T-helper 2 cell treated with Interferon-gamma antibody and Interleukin-4, amounts not matched to agents 100 ng/mL and 5 ng/mL, for 36 hours (primary cell): ENCODE measurements around the gene RAI14. TPM values are rescaled to one million over a fixed set of nuclear protein-coding genes. Genes with fewer than 3 reads are reported as not detected.

Source experiments
- intact Hi-C: fragments of 100-400 bp; cut with micrococcal nuclease; formaldehyde crosslinking; loops from one replicate; pipeline ENCODE4 v1.15.1; 2023
- total RNA-seq: library from RNA; stranded (reverse); gene quantifications from 2 replicates; pipeline ENCODE4 v1.2.3, GENCODE V29; 2022

Gene RAI14
- total RNA-seq, 1 donor from 2014 or later: 1.2 TPM

DNA sequence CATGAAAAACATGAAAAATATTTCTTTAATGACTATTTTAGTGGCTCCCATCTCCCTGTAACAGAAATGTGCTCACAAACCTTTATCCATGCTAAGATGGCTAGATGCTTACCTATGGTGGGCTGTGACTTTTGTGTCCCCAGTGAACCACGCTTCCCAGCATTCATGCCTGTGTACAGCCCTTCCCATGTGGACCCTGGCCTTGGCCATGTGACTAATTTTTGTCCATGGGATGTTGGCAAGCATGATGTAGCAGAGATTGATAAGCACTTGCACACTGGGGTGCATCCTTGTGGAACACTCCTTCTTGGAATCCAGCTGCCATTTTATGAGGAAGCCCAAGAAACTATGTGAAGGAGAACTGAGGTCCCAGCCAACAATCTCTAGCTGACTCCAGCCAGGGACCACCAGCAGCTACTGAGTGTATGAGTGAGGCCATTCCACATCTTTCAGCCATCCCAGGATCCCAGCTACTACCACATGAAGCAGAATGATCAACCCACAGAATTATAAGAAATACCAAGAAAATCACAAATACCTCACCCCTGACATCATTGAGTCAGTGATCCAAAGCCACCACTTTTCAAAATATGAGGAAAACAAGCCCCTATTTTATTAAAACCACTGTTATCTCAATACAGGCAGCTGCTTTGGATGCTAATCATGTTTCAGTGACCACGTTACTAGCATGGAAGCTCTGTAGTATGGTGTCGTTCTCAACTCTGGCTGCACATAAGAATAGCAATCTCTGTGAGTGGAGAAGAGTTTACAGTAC lies 16.1 kb upstream of the RAI14 start:
- intact Hi-C loops: no loop called here

GRCh38 chr5:34648039-34648839 lies 7.9 kb upstream of the RAI14 start:
- intact Hi-C loops: no loop called here

DNA sequence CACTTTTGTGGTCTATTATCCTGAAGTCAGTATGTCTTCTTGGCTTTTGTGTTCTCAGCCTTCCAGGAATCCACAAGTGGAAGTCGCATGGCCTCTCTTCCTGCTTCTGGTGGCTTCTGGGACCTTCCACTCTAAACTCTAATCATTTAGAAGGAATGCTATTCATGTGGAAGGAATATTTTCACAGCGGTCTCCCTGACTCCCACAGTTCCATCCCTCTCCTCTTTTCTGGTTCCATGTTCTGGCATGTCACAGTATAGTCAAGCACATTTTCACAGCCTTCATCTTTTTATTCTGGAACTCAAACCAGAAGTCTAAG lies 7.3 kb upstream of the RAI14 start:
- intact Hi-C loops: no loop called here

- intact Hi-C loops: no loop called here
Measured at GRCh38 chr5:34651791-34652190, 4.3 kb upstream of the RAI14 start.

GRCh38 chr5:34652466-34652865 lies 3.7 kb upstream of the RAI14 start:
- intact Hi-C loops: no loop called here

- intact Hi-C loops: no loop called here
Measured at GRCh38 chr5:34652914-34653313, 3.2 kb upstream of the RAI14 start.

- intact Hi-C loops: no loop called here
Measured at GRCh38 chr5:34653708-34654107, 2.4 kb upstream of the RAI14 start.

DNA sequence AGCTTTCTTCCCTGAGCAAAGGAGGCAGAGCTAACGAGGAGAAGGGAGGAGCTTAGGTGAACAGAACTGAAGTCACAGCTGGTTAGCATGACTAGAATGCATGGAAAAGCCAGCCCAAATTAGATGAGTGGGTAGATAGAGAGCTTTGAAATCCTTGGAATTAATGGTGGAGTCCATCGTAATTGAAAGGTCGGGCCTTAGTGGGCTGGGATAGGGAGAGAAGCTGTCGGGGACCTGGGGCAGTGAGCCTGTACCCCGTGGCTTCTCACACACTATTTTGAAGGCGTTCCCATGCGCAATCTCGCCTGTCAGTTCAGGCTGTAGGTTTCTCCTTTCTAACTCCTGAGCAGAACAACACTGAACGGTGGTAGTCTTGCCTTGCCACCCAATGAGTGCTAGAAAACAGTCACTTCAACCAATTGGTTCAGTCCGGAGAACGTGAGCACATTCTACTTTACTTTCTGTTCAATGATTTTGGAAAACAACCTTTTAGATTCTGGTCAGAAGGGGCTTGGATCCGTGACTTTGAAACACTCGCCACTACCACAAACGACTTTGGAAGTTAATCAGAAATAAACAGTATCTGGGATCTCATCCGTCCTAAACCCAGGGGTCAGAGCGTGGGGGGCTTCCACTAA lies 655 bp upstream of the RAI14 start:
- intact Hi-C loops: no loop called here

DNA sequence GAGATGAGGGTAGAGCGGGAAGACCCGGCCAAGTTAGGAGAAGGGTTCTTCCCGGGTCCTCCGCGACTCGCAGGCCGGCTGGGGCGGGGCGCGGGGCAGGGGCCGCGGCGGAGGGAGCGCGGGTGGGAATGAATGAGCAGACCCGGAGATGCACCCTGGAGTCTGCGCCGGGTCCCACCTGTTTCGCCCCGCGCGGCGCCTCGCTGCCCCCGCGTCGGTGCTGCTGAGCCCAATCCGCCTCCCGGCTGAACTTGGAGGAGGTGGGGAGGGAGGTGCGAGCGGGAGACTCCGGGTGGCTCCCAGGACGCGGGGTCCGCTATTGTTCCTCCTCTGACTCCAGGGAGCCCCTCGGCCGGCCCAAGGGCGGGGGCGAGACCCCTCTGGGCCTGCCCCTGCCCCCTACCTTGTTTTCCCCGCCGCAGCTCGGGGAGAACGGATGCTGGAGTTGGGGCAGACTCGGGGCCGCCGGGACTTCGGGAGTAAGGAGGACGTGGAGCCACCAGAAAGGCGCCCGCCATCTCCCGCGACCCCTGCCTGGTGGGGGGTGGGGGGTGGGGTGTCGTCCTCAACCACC lies 659 bp downstream of the RAI14 start:
- intact Hi-C loops: no loop called here

DNA sequence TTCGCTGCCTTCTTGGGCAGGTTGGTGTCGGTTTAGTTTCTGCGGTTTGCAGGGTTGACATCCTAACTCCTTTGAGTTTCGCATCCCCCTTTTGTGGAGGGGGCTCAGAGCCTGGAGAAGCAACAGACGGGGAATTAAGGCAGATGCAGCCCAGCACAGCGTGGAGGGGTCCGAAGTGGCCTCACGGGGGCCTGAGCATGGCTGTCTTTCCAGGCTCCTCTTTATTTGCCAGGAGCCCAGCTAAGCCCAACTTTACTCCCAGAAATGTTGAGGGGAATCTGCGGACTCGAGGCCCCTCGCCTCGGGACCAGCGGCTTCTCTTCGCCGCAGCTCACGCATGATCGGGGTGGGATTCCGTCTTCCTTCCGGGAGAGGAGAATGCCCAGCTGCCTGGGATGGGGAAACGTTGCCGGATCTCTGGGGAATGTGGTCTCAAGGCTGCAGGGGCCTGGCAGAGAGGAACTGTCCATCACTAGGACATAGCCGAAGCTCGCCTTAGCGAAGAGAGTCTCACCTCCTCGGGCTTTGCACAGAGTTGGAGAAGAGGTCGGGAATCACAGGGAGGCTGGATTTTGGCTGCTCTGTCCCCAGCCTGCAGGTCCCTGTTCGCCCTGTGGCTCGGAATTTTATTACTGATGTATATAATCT lies 1.3 kb downstream of the RAI14 start:
- intact Hi-C loops: no loop called here

- intact Hi-C loops: no loop called here
Measured at GRCh38 chr5:34657988-34658387, 1.9 kb downstream of the RAI14 start.

GRCh38 chr5:34659168-34659567 lies 3.0 kb downstream of the RAI14 start:
- intact Hi-C loops: no loop called here

DNA sequence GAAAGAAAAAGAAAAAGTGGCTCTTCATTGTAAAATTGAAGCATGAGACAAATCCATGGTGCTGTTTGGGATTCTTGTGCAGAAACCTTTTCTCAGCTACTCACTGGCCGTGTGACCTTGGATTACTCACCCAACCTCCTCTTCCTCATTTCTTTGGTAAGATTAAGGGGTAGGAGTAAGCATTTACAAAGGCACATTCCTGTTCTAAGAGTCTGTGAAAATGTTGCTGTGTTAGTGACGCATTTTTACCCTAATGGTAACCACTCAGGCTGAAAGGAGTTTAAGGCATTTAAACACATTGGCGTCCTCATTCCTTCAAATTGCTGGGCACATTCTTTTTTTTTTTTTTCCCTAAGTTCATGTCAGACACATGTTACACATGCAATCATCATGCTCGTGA lies 4.3 kb downstream of the RAI14 start:
- intact Hi-C loops: no loop called here

- intact Hi-C loops: no loop called here
Measured at GRCh38 chr5:34663771-34664496, 7.8 kb downstream of the RAI14 start.

- intact Hi-C loops: no loop called here
Measured at GRCh38 chr5:34666392-34667080, 10.4 kb downstream of the RAI14 start.

DNA sequence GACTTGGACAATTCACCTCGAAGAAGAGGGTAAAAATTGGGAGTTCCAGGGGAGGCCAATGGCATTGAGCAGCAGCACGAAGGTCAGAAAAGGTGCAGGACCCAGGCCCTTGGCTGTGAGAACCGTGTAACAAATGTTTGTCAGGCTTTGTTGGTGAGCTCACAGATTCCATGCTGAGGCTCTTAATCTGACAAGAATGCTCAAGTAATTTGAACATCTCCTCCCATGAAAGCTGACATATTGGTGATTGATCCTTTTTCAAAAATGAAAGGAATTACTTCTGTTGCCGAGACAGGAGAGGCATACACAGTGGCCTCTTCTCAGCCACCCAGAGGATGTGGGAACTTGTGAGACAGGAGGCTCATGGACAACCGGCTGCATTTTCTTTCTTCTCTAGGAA lies 11.6 kb downstream of the RAI14 start:
- intact Hi-C loops: no loop called here

DNA sequence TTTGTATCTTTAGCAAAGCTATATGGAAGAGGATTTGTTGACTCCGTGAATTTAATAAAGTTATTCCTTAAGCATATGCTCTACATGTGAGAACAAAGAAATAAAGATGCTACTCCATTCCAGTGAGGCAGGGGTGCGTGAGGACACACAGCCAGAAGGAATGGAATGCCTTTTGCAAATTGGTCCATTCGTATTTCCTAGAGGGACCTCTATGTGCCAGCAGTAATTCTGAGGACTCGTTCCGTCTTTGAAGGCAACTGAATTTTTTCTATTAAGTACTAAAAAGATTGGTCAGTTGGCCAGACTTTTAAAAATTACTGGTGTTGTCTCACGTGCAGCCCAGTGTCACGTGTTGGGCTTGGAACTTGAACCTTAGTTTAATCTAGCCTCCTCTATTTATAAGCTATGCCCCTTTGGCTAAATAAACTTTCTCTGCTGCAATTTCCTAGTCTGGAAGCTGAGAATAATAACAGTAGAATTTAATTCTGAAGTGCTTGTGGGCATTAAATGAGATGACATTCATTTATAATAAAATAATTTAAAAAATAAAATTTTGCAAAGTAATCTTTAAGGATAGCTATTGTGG lies 13.9 kb downstream of the RAI14 start:
- intact Hi-C loops: no loop called here

DNA sequence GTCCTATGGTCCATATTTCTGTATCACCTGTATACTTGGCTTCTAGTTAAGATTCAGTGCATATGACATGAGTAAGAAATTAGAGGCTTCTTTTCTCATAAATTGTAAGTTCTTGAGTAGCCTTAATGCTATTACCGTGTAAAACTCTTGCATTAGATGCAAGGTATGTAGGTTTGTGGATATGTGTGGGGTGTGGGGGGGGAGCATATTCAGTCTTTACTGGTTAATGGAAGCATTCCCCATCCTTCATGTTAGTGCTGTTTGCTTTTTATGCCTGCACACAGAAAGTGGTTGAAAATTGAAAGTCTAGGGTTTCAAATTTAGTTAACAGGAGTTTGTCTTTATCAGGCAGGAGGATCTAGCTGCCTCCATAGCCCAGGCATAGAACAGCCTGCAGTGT lies 16.1 kb downstream of the RAI14 start:
- intact Hi-C loops: no loop called here

GRCh38 chr5:34673463-34674125 lies 17.5 kb downstream of the RAI14 start:
- intact Hi-C loops: no loop called here
